ENCODE data around the gene CUEDC1.

DNA sequence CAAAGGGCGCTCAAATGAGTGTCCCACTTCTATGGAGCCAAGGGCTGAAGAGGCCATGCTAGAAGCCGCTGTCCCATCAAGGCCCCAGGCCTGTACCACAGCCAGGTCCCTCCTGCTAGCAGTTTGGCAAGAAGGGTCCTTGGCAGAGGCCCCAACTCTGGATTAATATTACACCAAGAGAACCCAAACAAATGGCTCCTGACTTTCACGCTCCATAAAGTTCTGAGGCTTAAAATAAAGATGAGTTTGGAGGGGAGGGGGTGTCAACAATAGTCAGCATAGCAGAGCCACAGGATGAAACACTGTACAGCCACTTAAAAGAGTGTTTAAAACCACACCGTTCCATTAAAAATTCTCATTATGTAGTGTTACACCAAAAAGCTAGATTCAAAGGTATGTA lies 30.5 kb downstream of the CUEDC1 start:
- TF ChIP-seq, protein P1, sequence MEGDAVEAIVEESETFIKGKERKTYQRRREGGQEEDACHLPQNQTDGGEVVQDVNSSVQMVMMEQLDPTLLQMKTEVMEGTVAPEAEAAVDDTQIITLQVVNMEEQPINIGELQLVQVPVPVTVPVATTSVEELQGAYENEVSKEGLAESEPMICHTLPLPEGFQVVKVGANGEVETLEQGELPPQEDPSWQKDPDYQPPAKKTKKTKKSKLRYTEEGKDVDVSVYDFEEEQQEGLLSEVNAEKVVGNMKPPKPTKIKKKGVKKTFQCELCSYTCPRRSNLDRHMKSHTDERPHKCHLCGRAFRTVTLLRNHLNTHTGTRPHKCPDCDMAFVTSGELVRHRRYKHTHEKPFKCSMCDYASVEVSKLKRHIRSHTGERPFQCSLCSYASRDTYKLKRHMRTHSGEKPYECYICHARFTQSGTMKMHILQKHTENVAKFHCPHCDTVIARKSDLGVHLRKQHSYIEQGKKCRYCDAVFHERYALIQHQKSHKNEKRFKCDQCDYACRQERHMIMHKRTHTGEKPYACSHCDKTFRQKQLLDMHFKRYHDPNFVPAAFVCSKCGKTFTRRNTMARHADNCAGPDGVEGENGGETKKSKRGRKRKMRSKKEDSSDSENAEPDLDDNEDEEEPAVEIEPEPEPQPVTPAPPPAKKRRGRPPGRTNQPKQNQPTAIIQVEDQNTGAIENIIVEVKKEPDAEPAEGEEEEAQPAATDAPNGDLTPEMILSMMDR (IDR thresholded peaks at IDR 0.05; ENCODE audit: borderline replicate concordance, extremely low read depth, low read length, poor library complexity, severe bottlenecking): no peak
- TF ChIP-seq EZH2 (IDR thresholded peaks at IDR 0.05; ENCODE audit: borderline replicate concordance, low read depth, low read length, severe bottlenecking): no peak

All from DND-41 (cell line).